ENCODE results near the gene TAB2. TPM values are rescaled to one million over a fixed set of nuclear protein-coding genes. Genes with fewer than 3 reads are reported as not detected.

Gene TAB2
- total RNA-seq, 1 experiment from 2014 or later, result 45.8 TPM

DNA sequence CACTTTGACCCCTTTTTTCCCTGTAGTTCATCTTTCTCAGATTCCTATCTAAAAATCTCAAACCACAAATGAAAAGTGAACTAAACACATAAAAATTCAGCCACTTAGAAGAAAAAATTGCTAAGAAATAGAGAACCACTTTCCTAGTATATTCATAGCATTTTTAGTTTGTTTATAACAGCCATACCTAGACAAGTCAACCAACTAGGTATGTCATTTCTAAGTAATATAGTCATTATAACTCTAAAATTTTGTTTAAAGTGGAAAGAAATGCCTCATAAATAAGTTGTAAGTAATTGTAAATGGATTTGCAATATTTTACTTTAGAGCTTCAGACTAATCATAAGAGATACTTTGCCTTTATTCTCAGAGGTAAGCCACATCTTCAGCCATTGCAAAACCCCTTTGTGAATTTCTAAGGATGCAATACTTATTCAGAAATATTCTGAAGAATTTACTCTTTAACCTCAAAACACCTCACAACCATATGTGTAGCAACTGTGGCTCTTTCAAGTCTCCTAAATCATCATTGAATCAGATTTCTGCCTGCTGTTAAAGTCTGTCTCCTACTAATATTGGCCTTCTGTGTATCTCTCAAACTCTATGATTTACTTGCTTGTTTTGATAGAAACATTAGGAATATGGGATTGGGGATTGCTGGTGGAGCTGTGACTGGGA, 75.6 kb downstream of the TAB2 start:
- no peak for TF ChIP-seq EZH2 (IDR thresholded peaks at IDR 0.05; ENCODE audit: low read depth)
- TF ChIP-seq, protein P1, sequence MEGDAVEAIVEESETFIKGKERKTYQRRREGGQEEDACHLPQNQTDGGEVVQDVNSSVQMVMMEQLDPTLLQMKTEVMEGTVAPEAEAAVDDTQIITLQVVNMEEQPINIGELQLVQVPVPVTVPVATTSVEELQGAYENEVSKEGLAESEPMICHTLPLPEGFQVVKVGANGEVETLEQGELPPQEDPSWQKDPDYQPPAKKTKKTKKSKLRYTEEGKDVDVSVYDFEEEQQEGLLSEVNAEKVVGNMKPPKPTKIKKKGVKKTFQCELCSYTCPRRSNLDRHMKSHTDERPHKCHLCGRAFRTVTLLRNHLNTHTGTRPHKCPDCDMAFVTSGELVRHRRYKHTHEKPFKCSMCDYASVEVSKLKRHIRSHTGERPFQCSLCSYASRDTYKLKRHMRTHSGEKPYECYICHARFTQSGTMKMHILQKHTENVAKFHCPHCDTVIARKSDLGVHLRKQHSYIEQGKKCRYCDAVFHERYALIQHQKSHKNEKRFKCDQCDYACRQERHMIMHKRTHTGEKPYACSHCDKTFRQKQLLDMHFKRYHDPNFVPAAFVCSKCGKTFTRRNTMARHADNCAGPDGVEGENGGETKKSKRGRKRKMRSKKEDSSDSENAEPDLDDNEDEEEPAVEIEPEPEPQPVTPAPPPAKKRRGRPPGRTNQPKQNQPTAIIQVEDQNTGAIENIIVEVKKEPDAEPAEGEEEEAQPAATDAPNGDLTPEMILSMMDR (conservative IDR thresholded peaks at IDR 0.05), result no peak
- Histone ChIP-seq H3K27ac (no peak overlapping the region), H3K9me2 (ENCODE audit: insufficient read depth) (no peaks in the 10 kb centered on the region), H3K36me3 (ENCODE audit: low read depth) (peaks cover 12% of the 10 kb centered on the region; the same call in 1 of the 2 replicates), H3K4me1 (replicated peaks; ENCODE audit: insufficient read depth) (no peaks in the 10 kb centered on the region), H3K4me2 (no peak overlapping the region), H3F3A (ENCODE audit: insufficient read depth, low read depth) (no peaks in the 10 kb centered on the region), H3K4me3 (no peak overlapping the region), H3K27me3 (ENCODE audit: insufficient read depth, low read depth) (no peaks in the 10 kb centered on the region), H3K79me2 (ENCODE audit: low read depth) (peaks cover 54% of the 10 kb centered on the region), H4K20me1 (ENCODE audit: insufficient read depth) (0 out of 2 replicates have a peak, but pooled peaks cover 10% of the 10 kb centered on the region), H3K9me3 (ENCODE audit: insufficient read depth, low read depth) (no peaks in the 10 kb centered on the region), H2AFZ (no peak overlapping the region)
- no peak for DNase-seq
- ChIA-PET CTCF (no interaction called here), POLR2A (ENCODE audit: unreplicated experiment) (no interaction called here)
- intact Hi-C loops (cut with micrococcal nuclease; ENCODE audit: unreplicated experiment), result loop anchor here (10.0 kb wide), 1 partner anchor 68 kb away; no protein-coding TSS in a partner anchor
- BruUV-seq (replicated peaks), result no TSS peak

DNA sequence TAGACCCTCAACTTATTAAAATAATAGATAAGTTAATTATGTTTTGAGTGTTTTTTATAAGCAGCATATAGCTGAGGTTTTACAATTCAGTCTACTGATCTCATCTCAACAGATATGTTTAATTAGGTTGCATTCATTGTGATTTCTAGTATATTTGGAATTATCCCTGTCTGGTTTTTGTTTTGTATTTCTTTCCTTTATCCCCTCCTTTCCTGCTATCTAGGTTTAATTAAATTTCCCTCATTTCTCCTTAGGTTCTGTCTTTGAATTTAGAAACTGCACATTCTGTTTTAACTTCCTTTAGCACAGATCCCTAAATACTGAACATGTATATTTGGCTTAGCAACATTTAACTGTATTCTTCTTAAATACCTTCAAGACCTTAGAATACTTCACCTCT, 77.7 kb downstream of the TAB2 start:
- Histone ChIP-seq H3K27ac (no peak overlapping the region), H3K27me3 (ENCODE audit: insufficient read depth, low read depth) (no peaks in the 10 kb centered on the region), H3K36me3 (ENCODE audit: low read depth) (0 out of 2 replicates have a peak, but pooled peaks cover 16% of the 10 kb centered on the region), H3K9me3 (ENCODE audit: insufficient read depth, low read depth) (no peaks in the 10 kb centered on the region), H3K4me2 (no peak overlapping the region), H2AFZ (no peak overlapping the region), H3K4me3 (no peak overlapping the region), H3K9me2 (ENCODE audit: insufficient read depth) (no peaks in the 10 kb centered on the region), H3F3A (ENCODE audit: insufficient read depth, low read depth) (no peaks in the 10 kb centered on the region), H4K20me1 (ENCODE audit: insufficient read depth) (0 out of 2 replicates have a peak, but pooled peaks cover 10% of the 10 kb centered on the region), H3K79me2 (ENCODE audit: low read depth) (peaks cover 48% of the 10 kb centered on the region), H3K4me1 (replicated peaks; ENCODE audit: insufficient read depth) (no peaks in the 10 kb centered on the region)
- ChIA-PET CTCF (no interaction called here), POLR2A (ENCODE audit: unreplicated experiment) (no interaction called here)
- TF ChIP-seq, protein P1 (conservative IDR thresholded peaks at IDR 0.05), result no peak
- no peak for TF ChIP-seq EZH2 (IDR thresholded peaks at IDR 0.05; ENCODE audit: low read depth)
- intact Hi-C loops (cut with micrococcal nuclease; ENCODE audit: unreplicated experiment), result loop anchor here (10.0 kb wide), 1 partner anchor 70 kb away; no protein-coding TSS in a partner anchor
- BruUV-seq (replicated peaks), result no TSS peak
- no peak for DNase-seq

- Histone ChIP-seq H3K36me3 (ENCODE audit: low read depth) (peaks cover 21% of the 10 kb centered on the region; the same call in 1 of the 2 replicates), H3K79me2 (ENCODE audit: low read depth) (peaks cover 29% of the 10 kb centered on the region)
- BruUV-seq (replicated peaks), result no TSS peak
Measured at GRCh38 chr6:149397384-149397783, 79.9 kb downstream of the TAB2 start.

More at GRCh38 chr6:149397384-149397783, 79.9 kb downstream of the TAB2 start:
- Histone ChIP-seq H3K4me1 (replicated peaks; ENCODE audit: insufficient read depth) (no peaks in the 10 kb centered on the region), H3K4me3 (no peak overlapping the region), H4K20me1 (ENCODE audit: insufficient read depth) (0 out of 2 replicates have a peak, but pooled peaks cover 9% of the 10 kb centered on the region), H3K27me3 (ENCODE audit: insufficient read depth, low read depth) (no peaks in the 10 kb centered on the region), H3F3A (ENCODE audit: insufficient read depth, low read depth) (no peaks in the 10 kb centered on the region), H3K9me2 (ENCODE audit: insufficient read depth) (no peaks in the 10 kb centered on the region), H3K27ac (no peak overlapping the region), H3K9me3 (ENCODE audit: insufficient read depth, low read depth) (no peaks in the 10 kb centered on the region), H3K4me2 (no peak overlapping the region), H2AFZ (no peak overlapping the region)
- intact Hi-C loops (cut with micrococcal nuclease; ENCODE audit: unreplicated experiment), result loop anchor here (10.0 kb wide), 1 partner anchor 73 kb away; no protein-coding TSS in a partner anchor
- ChIA-PET CTCF (no interaction called here), POLR2A (ENCODE audit: unreplicated experiment) (no interaction called here)
- TF ChIP-seq, protein P1 (conservative IDR thresholded peaks at IDR 0.05), result no peak
- no peak for DNase-seq

Data from PC-9 (cell line).